Panc1 (cell line): ENCODE data around the gene FSD1.

Experiments used
- POLR2AphosphoS5 ChIP-seq: IDR thresholded peaks from 2 replicates; pipeline ENCODE4 v1.6.1; 2012; ENCODE audit warnings: mild to moderate bottlenecking, low read depth, low read length, moderate library complexity
- SIN3A ChIP-seq: IDR thresholded peaks from 2 replicates; pipeline ENCODE4 v1.6.1; 2012; ENCODE audit warnings: low read depth, mild to moderate bottlenecking, low read length, moderate library complexity, borderline replicate concordance; ENCODE audit not compliant: insufficient read depth
- TCF7L2 ChIP-seq: IDR thresholded peaks from 2 replicates; pipeline ENCODE4 v1.6.1; 2011; ENCODE audit warnings: mild to moderate bottlenecking, low read depth, low read length, inconsistent platforms
- TF ChIP-seq, protein P1 (sequence below): fragments of 450-650 bp; IDR thresholded peaks from 2 replicates; pipeline ENCODE4 v1.5.1; 2017; ENCODE audit warnings: mild to moderate bottlenecking
- TF ChIP-seq, protein P2 (sequence below), 2 experiments: IDR thresholded peaks; 2 replicates each; pipeline ENCODE4 v1.6.1; 2011 to 2012; ENCODE audit warnings: low read depth in 2 of 2, control low read depth in 1 of 2, low read length in 1 of 2, mild to moderate bottlenecking in 1 of 2, moderate library complexity in 1 of 2; ENCODE audit not compliant: insufficient read depth in 1 of 2

DNA sequence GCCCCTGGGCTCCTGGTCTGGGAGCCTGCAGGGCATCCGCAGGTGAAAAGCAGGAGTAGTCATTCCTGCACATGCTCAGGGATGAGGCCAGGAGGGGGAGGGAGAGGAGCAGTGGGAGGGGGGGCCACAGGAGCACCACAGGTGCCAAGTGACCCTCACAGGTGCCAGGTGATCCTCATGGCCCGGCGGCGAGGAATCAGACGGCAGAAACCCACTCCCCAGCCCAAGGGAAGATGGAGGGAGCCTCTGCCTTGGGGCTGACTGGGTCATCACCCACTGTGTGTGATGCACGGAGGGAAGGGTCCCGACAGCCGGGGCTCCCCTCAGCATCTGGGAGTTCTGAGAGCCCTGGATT is 68.6 kb downstream of the FSD1 start:
- TF ChIP-seq, protein P1, sequence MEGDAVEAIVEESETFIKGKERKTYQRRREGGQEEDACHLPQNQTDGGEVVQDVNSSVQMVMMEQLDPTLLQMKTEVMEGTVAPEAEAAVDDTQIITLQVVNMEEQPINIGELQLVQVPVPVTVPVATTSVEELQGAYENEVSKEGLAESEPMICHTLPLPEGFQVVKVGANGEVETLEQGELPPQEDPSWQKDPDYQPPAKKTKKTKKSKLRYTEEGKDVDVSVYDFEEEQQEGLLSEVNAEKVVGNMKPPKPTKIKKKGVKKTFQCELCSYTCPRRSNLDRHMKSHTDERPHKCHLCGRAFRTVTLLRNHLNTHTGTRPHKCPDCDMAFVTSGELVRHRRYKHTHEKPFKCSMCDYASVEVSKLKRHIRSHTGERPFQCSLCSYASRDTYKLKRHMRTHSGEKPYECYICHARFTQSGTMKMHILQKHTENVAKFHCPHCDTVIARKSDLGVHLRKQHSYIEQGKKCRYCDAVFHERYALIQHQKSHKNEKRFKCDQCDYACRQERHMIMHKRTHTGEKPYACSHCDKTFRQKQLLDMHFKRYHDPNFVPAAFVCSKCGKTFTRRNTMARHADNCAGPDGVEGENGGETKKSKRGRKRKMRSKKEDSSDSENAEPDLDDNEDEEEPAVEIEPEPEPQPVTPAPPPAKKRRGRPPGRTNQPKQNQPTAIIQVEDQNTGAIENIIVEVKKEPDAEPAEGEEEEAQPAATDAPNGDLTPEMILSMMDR = no peak
- TF ChIP-seq TCF7L2 (no peak), POLR2AphosphoS5 (no peak), SIN3A (no peak)
- TF ChIP-seq, protein P2, sequence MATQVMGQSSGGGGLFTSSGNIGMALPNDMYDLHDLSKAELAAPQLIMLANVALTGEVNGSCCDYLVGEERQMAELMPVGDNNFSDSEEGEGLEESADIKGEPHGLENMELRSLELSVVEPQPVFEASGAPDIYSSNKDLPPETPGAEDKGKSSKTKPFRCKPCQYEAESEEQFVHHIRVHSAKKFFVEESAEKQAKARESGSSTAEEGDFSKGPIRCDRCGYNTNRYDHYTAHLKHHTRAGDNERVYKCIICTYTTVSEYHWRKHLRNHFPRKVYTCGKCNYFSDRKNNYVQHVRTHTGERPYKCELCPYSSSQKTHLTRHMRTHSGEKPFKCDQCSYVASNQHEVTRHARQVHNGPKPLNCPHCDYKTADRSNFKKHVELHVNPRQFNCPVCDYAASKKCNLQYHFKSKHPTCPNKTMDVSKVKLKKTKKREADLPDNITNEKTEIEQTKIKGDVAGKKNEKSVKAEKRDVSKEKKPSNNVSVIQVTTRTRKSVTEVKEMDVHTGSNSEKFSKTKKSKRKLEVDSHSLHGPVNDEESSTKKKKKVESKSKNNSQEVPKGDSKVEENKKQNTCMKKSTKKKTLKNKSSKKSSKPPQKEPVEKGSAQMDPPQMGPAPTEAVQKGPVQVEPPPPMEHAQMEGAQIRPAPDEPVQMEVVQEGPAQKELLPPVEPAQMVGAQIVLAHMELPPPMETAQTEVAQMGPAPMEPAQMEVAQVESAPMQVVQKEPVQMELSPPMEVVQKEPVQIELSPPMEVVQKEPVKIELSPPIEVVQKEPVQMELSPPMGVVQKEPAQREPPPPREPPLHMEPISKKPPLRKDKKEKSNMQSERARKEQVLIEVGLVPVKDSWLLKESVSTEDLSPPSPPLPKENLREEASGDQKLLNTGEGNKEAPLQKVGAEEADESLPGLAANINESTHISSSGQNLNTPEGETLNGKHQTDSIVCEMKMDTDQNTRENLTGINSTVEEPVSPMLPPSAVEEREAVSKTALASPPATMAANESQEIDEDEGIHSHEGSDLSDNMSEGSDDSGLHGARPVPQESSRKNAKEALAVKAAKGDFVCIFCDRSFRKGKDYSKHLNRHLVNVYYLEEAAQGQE (IDR thresholded peaks at IDR 0.05; ENCODE audit: insufficient read depth in 1 of 2, low read depth in 2 of 2, low read length in 1 of 2) = no peak
